ENCODE results near the gene ARHGEF28. TPM values are rescaled to one million over a fixed set of nuclear protein-coding genes. Genes with fewer than 3 reads are reported as not detected.

Gene ARHGEF28
- total RNA-seq, 1 donor from 2014 or later: 6.7 TPM

GRCh38 chr5:73619606-73620333, 6.2 kb upstream of the ARHGEF28 start:
- no peak for DNase-seq

GRCh38 chr5:73620334-73620687, 5.7 kb upstream of the ARHGEF28 start:
- DNase-seq: no peak

GRCh38 chr5:73623060-73623459, 2.9 kb upstream of the ARHGEF28 start:
- DNase-seq: no peak

GRCh38 chr5:73623901-73624404, 2.0 kb upstream of the ARHGEF28 start:
- DNase-seq: no peak

GRCh38 chr5:73624888-73625287, 1.1 kb upstream of the ARHGEF28 start:
- no peak for DNase-seq

- DNase-seq: no peak
Observed at GRCh38 chr5:73625372-73625943, 538 bp upstream of the ARHGEF28 start.

DNA sequence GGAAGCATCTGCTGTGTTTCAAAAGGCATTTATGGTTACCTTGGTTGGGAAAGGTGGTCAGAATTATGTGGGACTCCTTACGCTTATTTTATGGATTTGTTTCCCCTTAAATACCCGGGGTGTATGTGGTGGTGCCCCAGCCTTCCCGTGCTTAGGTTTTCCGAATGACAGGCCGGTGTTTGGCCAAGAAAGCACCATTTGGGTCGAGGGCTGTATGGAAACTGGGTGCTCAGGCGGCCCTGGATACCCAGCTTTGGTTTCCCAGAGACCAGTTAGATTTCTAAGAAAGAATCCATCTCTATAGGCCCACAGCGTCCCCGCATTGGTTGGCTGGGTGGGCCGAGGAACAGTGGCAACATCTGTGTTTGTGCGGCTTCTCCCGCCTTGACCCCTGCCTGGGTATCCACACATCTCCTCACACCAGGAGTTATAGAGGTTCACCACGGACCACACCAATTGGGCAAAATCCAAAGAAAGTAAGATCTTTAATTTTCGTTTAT, 868 bp downstream of the ARHGEF28 start:
- no peak for DNase-seq

DNA sequence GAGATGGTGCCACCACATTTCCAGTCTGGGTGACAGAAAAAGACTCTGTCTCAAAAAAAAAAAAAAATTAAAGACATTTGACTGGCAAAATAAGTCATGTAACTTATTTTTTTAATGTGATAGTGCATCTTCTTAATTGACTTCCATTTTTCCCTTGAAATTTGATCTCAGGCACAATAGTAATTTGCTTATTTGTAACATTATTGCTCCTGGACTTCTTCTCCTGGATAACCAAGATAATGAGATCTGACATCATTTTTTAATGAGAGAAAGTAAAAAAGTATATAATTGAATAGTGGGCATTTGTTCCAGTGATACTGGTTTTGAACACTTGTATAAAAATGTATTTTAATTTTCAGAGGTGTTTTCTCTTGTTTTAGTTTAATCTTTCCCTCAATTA, 3.5 kb downstream of the ARHGEF28 start:
- DNase-seq: no peak

GRCh38 chr5:73630765-73631164, 4.8 kb downstream of the ARHGEF28 start:
- no peak for DNase-seq

- DNase-seq: no peak
Observed at GRCh38 chr5:73631500-73631899, 5.5 kb downstream of the ARHGEF28 start.

DNA sequence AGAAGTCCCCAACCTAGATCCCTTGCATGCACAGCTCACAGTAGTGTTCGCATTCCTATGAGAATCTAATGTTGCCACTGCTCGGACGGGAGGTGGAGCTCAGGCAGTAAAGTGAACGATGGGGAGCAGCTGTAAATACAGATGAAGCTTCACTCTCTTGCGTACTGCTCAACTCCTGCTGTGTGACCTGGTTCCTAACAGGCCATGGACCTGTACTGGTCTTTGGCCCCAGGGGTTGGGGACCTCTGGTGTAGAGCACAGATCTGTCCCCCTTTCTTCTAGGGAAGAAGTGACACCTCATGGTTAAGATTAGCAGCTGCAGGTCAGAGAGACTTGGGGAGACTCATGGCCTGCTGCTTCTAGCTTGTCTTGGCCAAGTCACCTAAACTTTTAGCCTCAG, 7.1 kb downstream of the ARHGEF28 start:
- DNase-seq: no peak

DNA sequence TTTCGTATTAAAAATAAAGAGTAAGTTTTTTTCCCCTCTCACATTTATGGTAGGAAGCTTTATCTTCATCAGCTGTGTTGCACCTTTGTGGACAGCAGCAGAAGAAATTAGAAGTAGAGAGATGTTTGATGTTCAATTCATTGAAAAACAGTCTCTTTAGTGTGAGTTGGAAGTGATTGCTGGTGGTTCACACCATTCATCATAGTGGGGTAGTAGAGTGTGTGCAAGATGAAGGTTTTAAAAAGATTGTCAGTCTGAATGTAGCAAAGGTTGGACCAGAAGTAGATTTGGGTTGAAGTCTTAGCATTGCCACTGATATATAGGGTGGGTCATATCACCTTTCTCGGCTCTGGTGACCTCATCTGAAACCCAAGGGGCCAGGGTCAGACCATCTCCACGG, 10.4 kb downstream of the ARHGEF28 start:
- no peak for DNase-seq

DNA sequence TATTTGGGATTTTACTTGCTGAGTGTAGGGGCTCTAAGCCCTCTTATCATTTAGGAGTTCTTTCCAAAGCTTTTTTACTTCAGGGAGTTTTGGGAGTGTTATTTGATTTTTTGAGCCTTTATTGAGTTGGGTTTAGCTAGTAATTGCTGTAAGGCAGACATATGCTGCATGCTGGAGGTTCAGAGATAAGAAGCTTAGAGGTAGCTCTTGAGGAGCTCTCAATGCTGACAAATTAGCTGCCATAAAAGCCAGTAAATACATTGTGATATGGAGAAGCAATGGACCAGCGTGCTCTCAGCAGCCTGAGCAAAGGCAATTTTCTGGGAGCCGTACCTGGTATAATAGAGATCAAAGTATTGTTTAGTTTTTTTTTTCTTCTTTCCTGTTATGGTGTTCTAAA, 11.6 kb downstream of the ARHGEF28 start:
- DNase-seq: no peak

GRCh38 chr5:73638344-73639095, 12.5 kb downstream of the ARHGEF28 start:
- no peak for DNase-seq

DNA sequence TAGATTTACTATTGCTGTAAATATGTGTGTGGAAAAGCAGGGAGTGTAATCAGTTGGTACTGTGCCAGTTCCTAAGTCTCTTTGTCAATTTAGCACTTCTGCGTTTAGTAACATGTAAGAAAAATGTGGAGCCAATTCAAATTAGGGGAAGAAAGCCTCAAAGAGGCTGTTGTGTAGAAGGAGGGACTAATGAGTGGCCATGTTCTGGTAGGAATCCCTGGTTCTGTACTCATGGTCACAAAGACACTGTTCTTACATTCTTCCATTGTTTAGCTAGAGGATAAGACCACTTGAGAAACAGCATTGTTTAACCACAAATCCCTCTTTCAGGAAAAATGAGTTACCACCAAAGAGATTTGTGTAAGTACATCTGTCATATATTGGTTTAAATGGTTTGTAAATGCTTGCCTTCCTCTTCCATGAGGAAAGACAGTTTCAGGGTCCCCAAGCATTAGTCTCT, 14.9 kb downstream of the ARHGEF28 start:
- DNase-seq: no peak

GRCh38 chr5:73641811-73642210, 15.8 kb downstream of the ARHGEF28 start:
- no peak for DNase-seq

DNA sequence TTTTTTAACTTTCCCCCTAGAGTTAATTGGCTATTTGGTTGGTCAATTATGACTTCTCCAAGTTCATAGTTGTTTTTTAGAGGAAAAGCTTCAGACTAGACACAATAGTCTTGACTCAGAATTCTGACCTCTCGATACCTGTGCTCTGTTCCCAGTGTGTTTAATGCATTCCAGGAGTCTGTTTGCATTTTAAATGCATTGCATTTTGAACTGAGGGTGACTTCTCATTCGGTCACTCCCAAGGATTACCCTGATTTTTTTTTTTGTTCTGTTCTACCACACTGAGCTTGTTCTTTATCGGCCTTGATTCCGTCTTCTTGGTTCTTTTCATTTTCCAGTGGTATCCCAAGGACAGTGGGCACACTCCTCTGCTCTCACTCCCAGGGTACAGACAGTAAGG, 16.3 kb downstream of the ARHGEF28 start:
- DNase-seq: no peak

DNA sequence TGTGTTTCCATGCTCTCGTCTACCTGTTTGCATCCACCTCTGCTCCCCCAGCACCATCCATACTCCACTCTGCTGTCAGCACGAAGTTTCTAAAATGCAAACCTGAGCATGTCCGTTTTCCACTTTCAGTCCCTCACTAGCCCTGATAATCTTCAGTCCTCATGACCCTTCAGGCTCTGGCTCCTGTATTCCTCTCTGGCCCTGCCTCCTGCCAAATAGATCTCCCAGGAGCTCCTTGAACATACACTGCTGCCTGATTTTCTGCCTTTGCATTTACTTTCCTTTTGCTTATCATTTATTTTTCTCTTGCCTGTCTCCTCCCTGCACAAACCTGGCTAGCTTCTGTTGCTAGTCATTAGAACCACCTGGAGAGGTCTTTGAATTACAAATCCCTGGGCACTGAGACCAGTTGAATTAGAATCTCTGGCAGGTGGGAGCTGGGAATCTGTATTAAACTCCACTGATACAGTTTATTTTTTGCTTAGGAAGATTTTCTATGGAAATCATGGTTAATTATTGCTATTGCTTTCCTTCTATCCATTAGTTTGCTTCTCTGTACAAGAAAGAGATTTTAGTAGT, 18.5 kb downstream of the ARHGEF28 start:
- DNase-seq: no peak

DNA sequence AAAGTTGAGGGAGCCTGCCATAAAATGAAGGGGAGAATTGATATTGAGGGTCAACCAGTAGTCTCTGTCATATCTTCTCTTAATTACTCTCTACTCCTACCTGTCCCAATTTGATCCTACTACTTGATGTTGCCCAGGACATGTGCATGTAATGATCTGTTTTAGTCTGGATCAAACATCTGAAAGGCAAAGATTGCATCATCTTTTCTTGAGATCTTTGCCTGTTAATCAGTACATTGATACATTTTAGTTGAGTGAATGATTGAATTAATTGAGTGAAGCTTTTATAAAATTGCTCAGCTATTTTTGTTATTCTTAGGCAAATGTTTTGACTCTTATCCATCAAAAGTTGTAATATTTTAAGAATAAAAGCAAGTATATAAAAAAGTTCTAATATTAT, 21.7 kb downstream of the ARHGEF28 start:
- DNase-seq: no peak

GRCh38 chr5:73648515-73648914, 22.5 kb downstream of the ARHGEF28 start:
- no peak for DNase-seq

GRCh38 chr5:73649926-73650325, 23.9 kb downstream of the ARHGEF28 start:
- DNase-seq: no peak

- no peak for DNase-seq
Observed at GRCh38 chr5:73652391-73652790, 26.4 kb downstream of the ARHGEF28 start.
